Thoracic aorta (tissue), 2 donors: Measurements from ENCODE around the gene C17orf107. TPM values are rescaled to one million over a fixed set of nuclear protein-coding genes. Genes with fewer than 3 reads are reported as not detected.
"Not testable (repeated sequence)": the region's sequence is repeated elsewhere in the genome, so short reads cannot be mapped to it uniquely, and the experiment has no call there.

Source experiments
- ATAC-seq: fragments of 150-250 bp; one replicate; pipeline ENCODE4 v1.8.0; 2017; ENCODE audit warnings: low read depth; ENCODE audit not compliant: insufficient number of reproducible peaks, low FRiP score
- DNase-seq: peaks from one replicate; pipeline ENCODE4 v3.0.0-alpha.2; 2020; ENCODE audit warnings: low spot score
- H3K27ac ChIP-seq, 2 donors: fragments of 200-600 bp; sonication (generic); 1 replicate in 1 of 2; 2 replicates in 1 of 2; pipeline ENCODE4 v1.5.1; 2016; ENCODE audit warnings: mild to moderate bottlenecking in 2 of 2, moderate library complexity in 2 of 2
- H3K27me3 ChIP-seq: fragments of 200-600 bp; sonication (generic); replicated peaks from 2 replicates; pipeline ENCODE4 v1.6.0; 2016; ENCODE audit warnings: mild to moderate bottlenecking; ENCODE audit not compliant: insufficient read depth
- H3K36me3 ChIP-seq: fragments of 200-600 bp; sonication (generic); one replicate; pipeline ENCODE4 v1.5.1; 2016
- H3K4me1 ChIP-seq, 2 donors: fragments of 200-600 bp; sonication (generic); 1 replicate in 1 of 2; 2 replicates in 1 of 2; pipeline versions ENCODE4 v1.5.1 to v1.6.0; 2016; ENCODE audit warnings: low read depth in 2 of 2, mild to moderate bottlenecking in 1 of 2; ENCODE audit not compliant: control insufficient read depth in 1 of 2
- H3K4me3 ChIP-seq: fragments of 200-600 bp; sonication (generic); 2 replicates; pipeline ENCODE4 v1.5.1; 2016; ENCODE audit warnings: mild to moderate bottlenecking
- H3K9me3 ChIP-seq: fragments of 200-600 bp; sonication (generic); 2 replicates; pipeline ENCODE4 v1.5.1; 2016
- CTCF ChIP-seq: fragments of 200-600 bp; sonication (generic); IDR thresholded peaks from one replicate; pipeline ENCODE4 v1.5.1; 2019; ENCODE audit warnings: antibody characterized with exemption
- total RNA-seq, 2 donors: library from RNA; depleted of rRNA; stranded (reverse); fragments of >200 nt; gene quantifications; one replicate each; pipeline versions ENCODE4 v1.1.0 to v1.2.3, GENCODE V29; 2016

Gene C17orf107
- total RNA-seq, 2 donors from 2014 or later, result 1.9 to 5.6 TPM

DNA sequence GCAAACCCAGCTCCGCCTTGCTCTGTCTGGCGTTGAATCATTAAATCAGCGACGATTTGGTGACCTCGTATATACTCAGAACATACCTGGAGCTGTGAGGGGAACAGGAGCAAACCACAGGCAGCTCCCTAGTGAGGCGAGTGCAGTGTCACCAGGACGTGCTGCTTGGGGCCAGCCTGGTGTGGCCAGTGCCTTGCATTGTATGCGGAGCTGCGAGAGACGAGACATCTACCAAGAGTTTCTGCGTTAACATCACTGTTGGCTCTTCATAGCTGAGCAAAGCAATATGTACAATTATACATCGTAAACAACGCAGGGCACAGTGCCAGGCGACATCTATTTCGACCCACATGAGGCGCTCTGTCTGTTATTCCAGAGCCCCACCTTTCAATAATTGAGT is 38.3 kb upstream of the C17orf107 start:
- H3K9me3 ChIP-seq, result no peaks in the 10 kb centered on the region
- H3K4me1 ChIP-seq, result peaks cover 15 to 19% of the 10 kb centered on the region in 2 donors
- no peak for ATAC-seq

GRCh38 chr17:4862720-4863119 is 36.6 kb upstream of the C17orf107 start:
- Histone ChIP-seq H3K9me3 (no peaks in the 10 kb centered on the region), H3K4me1 (peaks cover 14 to 15% of the 10 kb centered on the region in 2 donors), H3K27ac (no peak overlapping the region), H3K27me3 (no peaks in the 10 kb centered on the region), H3K4me3 (no peak overlapping the region), H3K36me3 (no peaks in the 10 kb centered on the region)
- DNase-seq, result no peak
- TF ChIP-seq CTCF, result no peak
- ATAC-seq, result no peak

More for the DNA sequence above, 38.3 kb upstream of the C17orf107 start:
- no peaks in the 10 kb centered on the region for H3K27me3 ChIP-seq
- no peak for DNase-seq
- H3K4me3 ChIP-seq, result no peak overlapping the region
- TF ChIP-seq CTCF, result no peak
- no peak overlapping the region for H3K27ac ChIP-seq
- H3K36me3 ChIP-seq, result no peaks in the 10 kb centered on the region

DNA sequence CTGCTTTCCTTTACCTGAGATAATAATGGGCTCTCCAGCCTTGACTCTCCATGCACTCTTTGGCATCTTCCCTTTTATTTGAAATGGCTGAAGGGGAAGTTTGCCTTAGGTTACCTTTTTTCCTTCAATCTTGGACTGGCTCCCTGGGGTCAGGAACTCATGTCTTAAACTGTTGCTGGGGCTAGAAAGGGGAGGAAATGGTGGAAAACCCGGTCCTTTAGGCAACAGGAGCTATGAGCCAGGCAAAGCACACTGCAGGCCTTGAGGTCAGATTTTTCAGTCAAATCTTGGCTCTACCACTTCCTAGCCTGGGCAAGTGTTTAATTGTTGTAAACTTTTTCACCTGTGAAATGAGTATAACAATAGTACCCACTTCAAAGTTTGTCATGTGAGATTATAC is 36.0 kb upstream of the C17orf107 start:
- no peaks in the 10 kb centered on the region for H3K9me3 ChIP-seq
- no peaks in the 10 kb centered on the region for H3K27me3 ChIP-seq
- no peak overlapping the region for H3K27ac ChIP-seq
- DNase-seq (no peak), ATAC-seq (no peak)
- no peak overlapping the region for H3K4me3 ChIP-seq
- H3K4me1 ChIP-seq, result peaks cover 9% of the 10 kb centered on the region in 2 donors
- no peak for TF ChIP-seq CTCF
- H3K36me3 ChIP-seq, result no peaks in the 10 kb centered on the region

DNA sequence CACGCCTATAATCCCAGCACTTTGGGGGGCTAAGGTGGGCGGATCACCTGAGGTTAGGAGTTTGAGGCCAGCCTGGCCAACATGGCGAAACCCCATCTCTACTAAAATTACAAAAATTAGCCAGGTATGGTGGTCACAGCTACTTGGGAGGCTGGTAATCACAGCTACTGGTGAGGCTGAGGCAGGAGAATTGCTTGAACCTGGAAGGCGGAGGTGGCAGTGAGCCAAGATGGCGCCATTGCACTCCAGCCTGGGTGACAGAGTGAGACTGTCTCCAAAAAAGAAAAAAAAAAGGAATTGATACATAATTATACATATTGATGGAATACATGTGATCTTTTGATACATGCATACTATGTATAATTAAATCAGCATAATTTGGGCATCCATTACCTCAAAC is 31.8 kb upstream of the C17orf107 start:
- H3K9me3 ChIP-seq, ATAC-seq, H3K4me1 ChIP-seq, DNase-seq, H3K27me3 ChIP-seq, H3K27ac ChIP-seq, H3K36me3 ChIP-seq, H3K4me3 ChIP-seq: not testable (repeated sequence)

- H3K36me3 ChIP-seq, H3K27me3 ChIP-seq, H3K4me3 ChIP-seq, DNase-seq, H3K4me1 ChIP-seq, H3K27ac ChIP-seq, ATAC-seq, H3K9me3 ChIP-seq: not testable (repeated sequence)
Observed at GRCh38 chr17:4869058-4869998, 30.0 kb upstream of the C17orf107 start.

GRCh38 chr17:4870855-4871254 is 28.5 kb upstream of the C17orf107 start:
- no peak overlapping the region for H3K4me3 ChIP-seq
- no peaks in the 10 kb centered on the region for H3K4me1 ChIP-seq
- H3K27me3 ChIP-seq, result no peaks in the 10 kb centered on the region
- no peaks in the 10 kb centered on the region for H3K9me3 ChIP-seq
- H3K27ac ChIP-seq, result no peak overlapping the region
- ATAC-seq, result no peak
- H3K36me3 ChIP-seq, result no peaks in the 10 kb centered on the region
- no peak for DNase-seq
- TF ChIP-seq CTCF, result no peak
